ENCODE results near the gene NCAPD3.
A peak's percentile ranks its signal among the peaks of the same experiment; 100 is the strongest.
"Not testable (repeated sequence)": the region's sequence is repeated elsewhere in the genome, so short reads cannot be mapped to it uniquely, and the experiment has no call there.

Gene NCAPD3

DNA sequence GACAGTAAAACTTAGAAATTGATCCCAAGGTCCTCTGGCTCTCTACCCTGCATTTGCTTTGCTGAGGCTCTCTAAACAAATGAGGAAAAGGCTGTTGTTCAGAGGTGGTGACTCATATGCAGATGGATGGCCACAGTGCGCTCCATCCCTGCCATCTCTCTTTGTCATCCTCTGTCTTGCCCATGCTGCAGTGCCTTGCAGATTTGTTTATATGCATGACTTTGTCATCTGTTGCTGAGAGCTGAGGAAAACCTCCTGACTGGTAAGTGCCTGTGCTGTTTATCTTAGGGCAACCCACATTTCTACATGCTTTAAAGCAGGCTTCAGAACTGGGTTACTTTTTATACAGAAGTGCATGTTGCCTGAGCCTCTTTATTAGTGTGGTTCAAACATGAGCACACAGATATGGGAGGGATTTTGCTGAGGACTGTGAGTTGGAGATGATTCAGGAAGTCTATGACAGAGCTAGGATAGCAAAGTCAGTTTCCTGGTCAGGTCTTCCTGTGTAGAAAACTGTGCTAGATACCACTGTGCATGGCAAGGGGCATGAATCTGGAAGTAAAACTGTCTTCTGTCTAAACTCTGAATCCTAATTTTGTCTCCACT, 97.4 kb downstream of the NCAPD3 start:
- no peak for DNase-seq

GRCh38 chr11:134125507-134125906, 98.3 kb downstream of the NCAPD3 start:
- no peak for DNase-seq

DNA sequence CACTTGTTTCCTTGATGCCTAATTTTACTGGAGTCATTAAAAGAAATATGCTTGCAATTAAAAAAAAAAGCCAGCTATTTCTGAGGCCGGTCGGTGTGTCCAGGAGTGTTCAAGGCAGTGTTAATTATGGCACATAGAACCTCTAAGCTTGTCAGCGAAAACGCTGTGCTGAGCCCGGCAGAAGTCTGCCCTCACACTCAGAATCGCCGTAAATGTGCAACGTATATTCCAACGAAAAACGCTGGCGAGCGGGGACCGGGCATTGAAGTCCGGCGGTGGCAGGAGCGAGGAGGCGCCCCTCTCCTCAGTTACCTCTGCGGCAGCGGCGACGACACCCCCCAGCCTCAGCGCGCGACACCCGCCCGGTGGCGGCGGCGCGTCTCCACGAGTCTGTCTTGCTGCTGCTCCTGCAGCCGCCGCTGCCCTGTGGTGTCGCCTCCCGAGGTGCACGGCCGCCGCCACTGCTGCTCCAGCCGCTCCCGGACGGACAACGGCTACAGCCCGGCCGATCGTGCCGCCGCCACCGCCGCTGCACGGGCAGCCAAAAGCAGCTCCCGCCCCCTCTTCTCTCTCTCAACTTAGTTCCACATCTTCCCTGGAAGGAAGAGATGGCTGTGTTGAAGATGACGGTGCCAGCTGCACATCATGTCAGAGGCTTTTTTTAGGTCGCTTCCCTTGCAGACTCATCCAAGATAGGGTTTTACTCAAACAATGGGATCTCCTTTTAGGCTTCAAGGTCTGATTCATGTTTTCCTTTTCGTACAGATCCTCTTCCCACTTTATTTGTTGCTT, 98.9 kb downstream of the NCAPD3 start:
- DNase-seq: no peak

GRCh38 chr11:134120921-134121526, 102.7 kb downstream of the NCAPD3 start:
- no peak for DNase-seq

GRCh38 chr11:134120143-134120850, 103.5 kb downstream of the NCAPD3 start:
- DNase-seq: no peak

DNA sequence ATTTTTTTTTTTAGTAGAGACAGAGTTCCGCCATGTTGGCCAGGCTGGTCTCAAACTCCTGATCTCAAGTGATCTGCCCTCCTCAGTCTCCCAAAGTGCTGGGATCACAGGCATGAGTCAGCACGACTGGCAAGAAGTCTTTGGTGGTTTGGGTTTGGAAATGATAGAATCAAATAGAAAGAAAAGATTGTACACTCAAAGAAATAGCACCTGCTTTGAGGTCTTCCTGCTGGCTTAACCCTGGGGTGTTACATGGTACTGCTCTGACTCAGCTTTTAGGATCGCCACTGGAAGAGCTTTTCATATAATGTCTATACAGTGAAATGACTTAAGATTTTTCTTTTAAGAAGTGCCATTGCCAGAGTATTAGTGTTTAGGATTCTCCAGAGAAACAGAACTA, 104.7 kb downstream of the NCAPD3 start:
- peak; percentile 62 for DNase-seq

- no peak for DNase-seq
These were observed 105.8 kb downstream of the NCAPD3 start for GRCh38 chr11:134118006-134118405.

- DNase-seq: no peak
These were observed 107.6 kb downstream of the NCAPD3 start for GRCh38 chr11:134116210-134116609.

- not testable (repeated sequence) for DNase-seq
These were observed 110.0 kb downstream of the NCAPD3 start for GRCh38 chr11:134113787-134114186.

DNA sequence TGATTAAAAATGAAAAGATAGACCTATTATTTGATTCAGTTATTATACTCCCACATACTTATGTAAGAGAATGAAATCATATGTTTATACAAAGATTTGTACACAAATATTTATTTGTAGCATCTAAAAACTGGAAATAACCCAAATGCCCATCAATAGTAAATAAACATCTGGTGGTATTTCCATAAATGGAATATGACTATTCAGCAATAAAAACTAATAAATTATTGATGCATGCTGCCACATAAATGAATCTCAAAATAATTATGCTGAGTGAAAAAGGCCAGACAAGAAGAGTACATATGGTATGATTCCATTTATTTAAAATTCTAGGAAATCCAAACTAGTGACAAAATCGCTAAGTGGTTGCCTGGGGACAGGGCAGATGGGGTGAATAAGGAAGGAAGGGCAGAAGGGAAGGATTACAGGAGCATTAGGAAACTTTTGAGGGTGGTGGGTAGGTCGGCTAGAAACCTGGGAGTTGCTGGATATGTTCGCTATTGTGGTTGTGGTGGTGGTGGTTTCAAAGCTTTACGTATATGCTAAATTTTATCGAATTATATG, 113.4 kb downstream of the NCAPD3 start:
- no peak for DNase-seq

Measured in activated CD4-positive, alpha-beta T cell treated with anti-CD3 and anti-CD28 coated beads, Interleukin-2, amount 50 U/mL, for 16 hours (primary cell).